Measurements from ENCODE around the gene PPM1D.

The PPM1D gene

DNA sequence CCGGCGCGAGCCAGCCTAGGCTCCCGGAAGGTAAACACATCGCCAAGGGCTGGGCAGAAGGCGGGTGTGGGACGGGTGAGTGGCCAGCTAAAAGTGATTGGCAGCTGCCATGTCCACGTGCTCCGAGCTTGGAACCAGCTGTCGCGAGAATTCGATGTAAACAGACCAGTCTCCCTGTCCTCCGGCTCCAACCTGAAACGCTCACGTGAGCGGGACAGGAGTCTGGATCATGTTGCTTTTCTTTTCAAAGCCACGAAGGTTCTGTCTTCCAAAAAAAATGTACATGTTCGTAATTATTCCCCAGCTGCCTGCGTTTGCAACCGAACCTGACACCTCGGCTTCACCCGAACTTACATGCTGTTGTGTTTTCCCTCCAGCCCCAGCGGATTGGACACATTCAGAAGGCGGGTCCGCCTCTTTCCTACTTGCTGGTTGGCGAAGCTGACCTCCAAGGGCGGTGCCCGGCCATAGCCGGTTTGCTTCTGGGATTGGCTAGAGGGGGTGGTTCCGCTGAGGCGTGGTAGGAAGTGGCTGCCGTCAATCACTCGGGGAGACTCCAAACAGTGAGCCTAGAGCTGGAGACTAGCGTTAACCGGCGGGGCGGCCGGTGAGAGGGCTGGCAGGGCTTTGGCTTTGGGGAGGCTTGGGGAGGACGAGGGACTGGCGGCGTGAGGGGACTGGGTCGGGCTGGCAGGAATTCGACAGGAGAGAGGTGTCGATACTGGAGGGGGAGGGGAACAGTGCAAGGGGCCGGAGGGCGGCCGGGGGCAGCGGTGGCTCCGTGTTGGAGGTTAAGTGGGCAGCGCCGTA lies 77.5 kb downstream of the PPM1D start, which contains the start of gene BCAS3 (continued):
- no peak for TF ChIP-seq ZNF571 (tag by site-specific recombination; IDR thresholded peaks at IDR 0.05)
- 0 out of 2 replicates have a peak, but pooled peaks have one; percentile 21 for TF ChIP-seq ZEB2 (tag by site-specific recombination; IDR thresholded peaks at IDR 0.05)
- TF ChIP-seq BCL11B (tag by site-specific recombination; IDR thresholded peaks at IDR 0.05; ENCODE audit: low read depth) = no peak
- no peak for TF ChIP-seq ZNF341 (tag by site-specific recombination; IDR thresholded peaks at IDR 0.05; ENCODE audit: low read depth)
- TF ChIP-seq, protein P1, sequence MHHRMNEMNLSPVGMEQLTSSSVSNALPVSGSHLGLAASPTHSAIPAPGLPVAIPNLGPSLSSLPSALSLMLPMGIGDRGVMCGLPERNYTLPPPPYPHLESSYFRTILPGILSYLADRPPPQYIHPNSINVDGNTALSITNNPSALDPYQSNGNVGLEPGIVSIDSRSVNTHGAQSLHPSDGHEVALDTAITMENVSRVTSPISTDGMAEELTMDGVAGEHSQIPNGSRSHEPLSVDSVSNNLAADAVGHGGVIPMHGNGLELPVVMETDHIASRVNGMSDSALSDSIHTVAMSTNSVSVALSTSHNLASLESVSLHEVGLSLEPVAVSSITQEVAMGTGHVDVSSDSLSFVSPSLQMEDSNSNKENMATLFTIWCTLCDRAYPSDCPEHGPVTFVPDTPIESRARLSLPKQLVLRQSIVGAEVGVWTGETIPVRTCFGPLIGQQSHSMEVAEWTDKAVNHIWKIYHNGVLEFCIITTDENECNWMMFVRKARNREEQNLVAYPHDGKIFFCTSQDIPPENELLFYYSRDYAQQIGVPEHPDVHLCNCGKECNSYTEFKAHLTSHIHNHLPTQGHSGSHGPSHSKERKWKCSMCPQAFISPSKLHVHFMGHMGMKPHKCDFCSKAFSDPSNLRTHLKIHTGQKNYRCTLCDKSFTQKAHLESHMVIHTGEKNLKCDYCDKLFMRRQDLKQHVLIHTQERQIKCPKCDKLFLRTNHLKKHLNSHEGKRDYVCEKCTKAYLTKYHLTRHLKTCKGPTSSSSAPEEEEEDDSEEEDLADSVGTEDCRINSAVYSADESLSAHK (tag by site-specific recombination; IDR thresholded peaks at IDR 0.05) = no peak
- no peak for TF ChIP-seq OSR2 (tag by site-specific recombination; IDR thresholded peaks at IDR 0.05)
- TF ChIP-seq ZNF292 (tag by site-specific recombination; IDR thresholded peaks at IDR 0.05; ENCODE audit: borderline replicate concordance, low read depth) = no peak
- TF ChIP-seq, protein P2, sequence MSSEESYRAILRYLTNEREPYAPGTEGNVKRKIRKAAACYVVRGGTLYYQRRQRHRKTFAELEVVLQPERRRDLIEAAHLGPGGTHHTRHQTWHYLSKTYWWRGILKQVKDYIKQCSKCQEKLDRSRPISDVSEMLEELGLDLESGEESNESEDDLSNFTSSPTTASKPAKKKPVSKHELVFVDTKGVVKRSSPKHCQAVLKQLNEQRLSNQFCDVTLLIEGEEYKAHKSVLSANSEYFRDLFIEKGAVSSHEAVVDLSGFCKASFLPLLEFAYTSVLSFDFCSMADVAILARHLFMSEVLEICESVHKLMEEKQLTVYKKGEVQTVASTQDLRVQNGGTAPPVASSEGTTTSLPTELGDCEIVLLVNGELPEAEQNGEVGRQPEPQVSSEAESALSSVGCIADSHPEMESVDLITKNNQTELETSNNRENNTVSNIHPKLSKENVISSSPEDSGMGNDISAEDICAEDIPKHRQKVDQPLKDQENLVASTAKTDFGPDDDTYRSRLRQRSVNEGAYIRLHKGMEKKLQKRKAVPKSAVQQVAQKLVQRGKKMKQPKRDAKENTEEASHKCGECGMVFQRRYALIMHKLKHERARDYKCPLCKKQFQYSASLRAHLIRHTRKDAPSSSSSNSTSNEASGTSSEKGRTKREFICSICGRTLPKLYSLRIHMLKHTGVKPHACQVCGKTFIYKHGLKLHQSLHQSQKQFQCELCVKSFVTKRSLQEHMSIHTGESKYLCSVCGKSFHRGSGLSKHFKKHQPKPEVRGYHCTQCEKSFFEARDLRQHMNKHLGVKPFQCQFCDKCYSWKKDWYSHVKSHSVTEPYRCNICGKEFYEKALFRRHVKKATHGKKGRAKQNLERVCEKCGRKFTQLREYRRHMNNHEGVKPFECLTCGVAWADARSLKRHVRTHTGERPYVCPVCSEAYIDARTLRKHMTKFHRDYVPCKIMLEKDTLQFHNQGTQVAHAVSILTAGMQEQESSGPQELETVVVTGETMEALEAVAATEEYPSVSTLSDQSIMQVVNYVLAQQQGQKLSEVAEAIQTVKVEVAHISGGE (tag by site-specific recombination; conservative IDR thresholded peaks at IDR 0.05; ENCODE audit: low read depth) = no peak
- no peak for TF ChIP-seq ZNF664 (tag by site-specific recombination; IDR thresholded peaks at IDR 0.05)
- TF ChIP-seq, protein P3, sequence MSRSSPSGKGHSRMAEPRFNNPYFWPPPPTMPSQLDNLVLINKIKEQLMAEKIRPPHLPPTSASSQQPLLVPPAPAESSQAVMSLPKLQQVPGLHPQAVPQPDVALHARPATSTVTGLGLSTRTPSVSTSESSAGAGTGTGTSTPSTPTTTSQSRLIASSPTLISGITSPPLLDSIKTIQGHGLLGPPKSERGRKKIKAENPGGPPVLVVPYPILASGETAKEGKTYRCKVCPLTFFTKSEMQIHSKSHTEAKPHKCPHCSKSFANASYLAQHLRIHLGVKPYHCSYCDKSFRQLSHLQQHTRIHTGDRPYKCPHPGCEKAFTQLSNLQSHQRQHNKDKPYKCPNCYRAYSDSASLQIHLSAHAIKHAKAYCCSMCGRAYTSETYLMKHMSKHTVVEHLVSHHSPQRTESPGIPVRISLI (tag by site-specific recombination; IDR thresholded peaks at IDR 0.05) = no peak
- TF ChIP-seq ZNF626 (tag by site-specific recombination; IDR thresholded peaks at IDR 0.05) = no peak
- no peak for TF ChIP-seq ZNF510 (tag by site-specific recombination; IDR thresholded peaks at IDR 0.05; ENCODE audit: insufficient replicate concordance)
- no peak for TF ChIP-seq ZNF114 (tag by site-specific recombination; IDR thresholded peaks at IDR 0.05)
- no peak for TF ChIP-seq ZNF658 (tag by site-specific recombination; IDR thresholded peaks at IDR 0.05)
- TF ChIP-seq KLF1 (tag by site-specific recombination; IDR thresholded peaks at IDR 0.05) = peak; percentile 78
- TF ChIP-seq MEIS1 (CRISPR knock-in tag; IDR thresholded peaks at IDR 0.05; ENCODE audit: borderline replicate concordance) = no peak
- TF ChIP-seq SCRT2 (tag by site-specific recombination; IDR thresholded peaks at IDR 0.05) = no peak
- TF ChIP-seq, protein P4, sequence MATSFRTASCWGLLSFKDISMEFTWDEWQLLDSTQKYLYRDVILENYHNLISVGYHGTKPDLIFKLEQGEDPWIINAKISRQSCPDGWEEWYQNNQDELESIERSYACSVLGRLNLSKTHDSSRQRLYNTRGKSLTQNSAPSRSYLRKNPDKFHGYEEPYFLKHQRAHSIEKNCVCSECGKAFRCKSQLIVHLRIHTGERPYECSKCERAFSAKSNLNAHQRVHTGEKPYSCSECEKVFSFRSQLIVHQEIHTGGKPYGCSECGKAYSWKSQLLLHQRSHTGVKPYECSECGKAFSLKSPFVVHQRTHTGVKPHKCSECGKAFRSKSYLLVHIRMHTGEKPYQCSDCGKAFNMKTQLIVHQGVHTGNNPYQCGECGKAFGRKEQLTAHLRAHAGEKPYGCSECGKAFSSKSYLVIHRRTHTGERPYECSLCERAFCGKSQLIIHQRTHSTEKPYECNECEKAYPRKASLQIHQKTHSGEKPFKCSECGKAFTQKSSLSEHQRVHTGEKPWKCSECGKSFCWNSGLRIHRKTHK (tag by site-specific recombination; IDR thresholded peaks at IDR 0.05) = no peak
- peak; percentile 19; the same call in 1 of the 2 replicates for TF ChIP-seq ZFP69B (tag by site-specific recombination; IDR thresholded peaks at IDR 0.05)
- TF ChIP-seq ZBTB21 (tag by site-specific recombination; IDR thresholded peaks at IDR 0.05) = no peak
- no peak for TF ChIP-seq ZNF530 (tag by site-specific recombination; IDR thresholded peaks at IDR 0.05; ENCODE audit: low read depth)
- TF ChIP-seq ZBTB17 (tag by site-specific recombination; IDR thresholded peaks at IDR 0.05) = peak; percentile 56
- TF ChIP-seq ZNF157 (tag by site-specific recombination; IDR thresholded peaks at IDR 0.05) = no peak
- no peak for TF ChIP-seq ZNF768 (tag by site-specific recombination; IDR thresholded peaks at IDR 0.05)
- no peak; the same call in 1 of the 2 replicates for TF ChIP-seq ZBTB7A (tag by site-specific recombination; IDR thresholded peaks at IDR 0.05; ENCODE audit: low read depth)
- TF ChIP-seq MZF1 (tag by site-specific recombination; IDR thresholded peaks at IDR 0.05; ENCODE audit: borderline replicate concordance) = no peak
- no peak; the same call in 1 of the 2 replicates for TF ChIP-seq ZNF133 (tag by site-specific recombination; IDR thresholded peaks at IDR 0.05)
- no peak for TF ChIP-seq ZNF266 (tag by site-specific recombination; IDR thresholded peaks at IDR 0.05; ENCODE audit: low read depth)
- TF ChIP-seq ZNF16 (tag by site-specific recombination; IDR thresholded peaks at IDR 0.05; ENCODE audit: low read depth) = no peak; the same call in 1 of the 2 replicates
- TF ChIP-seq, protein P5, sequence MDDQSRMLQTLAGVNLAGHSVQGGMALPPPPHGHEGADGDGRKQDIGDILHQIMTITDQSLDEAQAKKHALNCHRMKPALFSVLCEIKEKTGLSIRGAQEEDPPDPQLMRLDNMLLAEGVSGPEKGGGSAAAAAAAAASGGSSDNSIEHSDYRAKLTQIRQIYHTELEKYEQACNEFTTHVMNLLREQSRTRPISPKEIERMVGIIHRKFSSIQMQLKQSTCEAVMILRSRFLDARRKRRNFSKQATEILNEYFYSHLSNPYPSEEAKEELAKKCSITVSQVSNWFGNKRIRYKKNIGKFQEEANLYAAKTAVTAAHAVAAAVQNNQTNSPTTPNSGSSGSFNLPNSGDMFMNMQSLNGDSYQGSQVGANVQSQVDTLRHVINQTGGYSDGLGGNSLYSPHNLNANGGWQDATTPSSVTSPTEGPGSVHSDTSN (CRISPR knock-in tag; IDR thresholded peaks at IDR 0.05) = peak; percentile 84; the same call in 1 of the 2 replicates
- no peak for TF ChIP-seq ZNF211 (tag by site-specific recombination; IDR thresholded peaks at IDR 0.05; ENCODE audit: low read depth)

Measured in HEK293 (cell line).